K562 (cell line): ENCODE measurements around the gene POLR1A. TPM values are rescaled to one million over a fixed set of nuclear protein-coding genes. Genes with fewer than 3 reads are reported as not detected.

Experiments used
- CHD4 ChIP-seq: fragments of 200-600 bp; sonication (generic); IDR thresholded peaks from 3 replicates; pipeline ENCODE4 v1.6.1; 2012; ENCODE audit warnings: low read depth, mild to moderate bottlenecking, mixed read lengths, low read length, inconsistent platforms; ENCODE audit not compliant: insufficient read depth, insufficient replicate concordance, poor library complexity, severe bottlenecking
- ESRRA ChIP-seq: fragments of 450-650 bp; IDR thresholded peaks from 2 replicates; pipeline ENCODE4 v1.6.1; 2014; ENCODE audit warnings: low read depth, mild to moderate bottlenecking, moderate library complexity, borderline replicate concordance
- KDM1A ChIP-seq, 2 experiments: fragments of 450-650 bp; IDR thresholded peaks; 2 replicates each; pipeline ENCODE4 v1.6.1; 2016; ENCODE audit warnings: mild to moderate bottlenecking in 2 of 2
- MCM7 ChIP-seq, 2 experiments: fragments of 450-650 bp; IDR thresholded peaks; 2 replicates each; pipeline ENCODE4 v1.6.1; 2016 to 2018
- MTF1 ChIP-seq: fragments of 250-450 bp; sonication (Bioruptor Pico); IDR thresholded peaks from 2 replicates; pipeline ENCODE4 v1.9.0; 2021; ENCODE audit warnings: moderate library complexity, mild to moderate bottlenecking, inconsistent platforms, borderline replicate concordance
- NFIX ChIP-seq: fragments of 250-450 bp; sonication (Bioruptor Pico); IDR thresholded peaks from 2 replicates; pipeline ENCODE4 v1.4.0; 2020; ENCODE audit warnings: low read depth, mild to moderate bottlenecking, moderate library complexity
- STAT5A ChIP-seq: IDR thresholded peaks from 2 replicates; pipeline ENCODE4 v1.6.1; 2012; ENCODE audit warnings: low read length, inconsistent platforms, borderline replicate concordance
- TRIM28 ChIP-seq: fragments of 450-650 bp; IDR thresholded peaks from 2 replicates; pipeline ENCODE4 v1.6.1; 2017
- ZBTB8A ChIP-seq: fragments of 450-650 bp; IDR thresholded peaks from 2 replicates; pipeline ENCODE4 v1.6.1; 2018; ENCODE audit warnings: mild to moderate bottlenecking, moderate library complexity; ENCODE audit not compliant: partially characterized antibody
- ZFX ChIP-seq: sonication (generic); formaldehyde crosslinking; IDR thresholded peaks from 2 replicates; pipeline ENCODE4 v1.8.0; 2022; ENCODE audit warnings: mild to moderate bottlenecking, missing genetic modification reagents, moderate library complexity
- polyA plus RNA-seq, 8 experiments: library from polyadenylated mRNA; depleted of rRNA in 4 of 8; stranded (reverse) in 5 of 8; unstranded in 3 of 8; fragments of >200 nt; fragmentation: Nextera tagmentation in 2 of 8; fragmentation: Illumina TruSeq in 1 of 8; extraction: Ambion mirVana in 2 of 8; extraction: Trizol in 1 of 8; gene quantifications; 2 replicates each; pipeline versions ENCODE4 v1.2.1 to v1.2.3, GENCODE V29; 2011 to 2014; ENCODE audit warnings: inconsistent platforms in 1 of 8, missing spikeins in 1 of 8
- total RNA-seq, 7 experiments: library from RNA; depleted of rRNA in 6 of 7; stranded (reverse); fragments of >200 nt in 6 of 7; fragmentation: Illumina TruSeq in 2 of 7; extraction: Trizol in 2 of 7; gene quantifications; 2 replicates each; pipeline versions ENCODE4 v1.2.1 to v1.2.3, GENCODE V29; 2011 to 2021; ENCODE audit warnings: low replicate concordance in 1 of 7
- TF ChIP-seq, protein P1 (sequence below): sonication (generic); formaldehyde crosslinking; IDR thresholded peaks from 2 replicates; pipeline ENCODE4 v1.8.1; 2023; ENCODE audit warnings: mild to moderate bottlenecking, missing genetic modification reagents
- TF ChIP-seq, protein P2 (sequence below): sonication (generic); formaldehyde crosslinking; IDR thresholded peaks from 2 replicates; pipeline ENCODE4 v1.8.1; 2023; ENCODE audit warnings: mild to moderate bottlenecking, missing genetic modification reagents
- TF ChIP-seq, protein P3 (sequence below), 3 experiments: fragments of 200-800 bp in 1 of 3; fragments of 250-450 bp in 1 of 3; fragments of 450-650 bp in 1 of 3; sonication (Bioruptor Pico) in 1 of 3; sonication (Bioruptor generic) in 1 of 3; formaldehyde crosslinking in 1 of 3; IDR thresholded peaks; 2 replicates each; pipeline versions ENCODE4 v1.6.1 to v1.8.0; 2016 to 2022; ENCODE audit warnings: mild to moderate bottlenecking in 2 of 3, missing genetic modification characterization in 2 of 3, missing compliant biosample characterization in 1 of 3, moderate library complexity in 1 of 3
- TF ChIP-seq, protein P4 (sequence below): fragments of 450-650 bp; formaldehyde crosslinking; IDR thresholded peaks from 2 replicates; pipeline ENCODE4 v1.4.0; 2022; ENCODE audit warnings: missing genetic modification characterization
- TF ChIP-seq, protein P5 (sequence below): sonication (generic); formaldehyde crosslinking; IDR thresholded peaks from 2 replicates; pipeline ENCODE4 v1.8.0; 2022; ENCODE audit warnings: mild to moderate bottlenecking, missing genetic modification reagents

POLR1A gene
- total and polyA plus RNA-seq, 9 of the 15 experiments (the other 6 are each of a cell fraction or from before 2014, with no cell fraction given): 3.0 to 72.1 (median 21.8) TPM

DNA sequence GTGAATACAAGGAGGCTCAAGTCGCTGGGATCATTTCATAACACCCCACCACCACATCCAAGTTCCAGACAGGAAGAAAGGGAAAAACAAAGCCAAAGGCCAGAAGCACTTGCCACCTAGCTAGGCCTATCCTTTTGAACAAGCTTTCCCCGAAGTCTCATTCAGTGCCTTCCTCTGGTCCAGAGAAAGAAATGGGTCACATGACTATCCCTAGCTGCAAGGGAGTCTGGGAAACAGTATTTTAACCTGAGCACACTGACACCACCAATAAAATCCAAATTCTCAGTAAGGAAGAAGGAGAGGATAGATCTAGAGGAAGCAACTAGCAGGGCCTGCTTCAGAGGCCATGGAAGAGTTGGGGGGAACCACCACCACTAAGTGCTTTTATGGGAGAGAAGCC is 91.2 kb downstream of the POLR1A start (continued):
- TF ChIP-seq, protein P1, sequence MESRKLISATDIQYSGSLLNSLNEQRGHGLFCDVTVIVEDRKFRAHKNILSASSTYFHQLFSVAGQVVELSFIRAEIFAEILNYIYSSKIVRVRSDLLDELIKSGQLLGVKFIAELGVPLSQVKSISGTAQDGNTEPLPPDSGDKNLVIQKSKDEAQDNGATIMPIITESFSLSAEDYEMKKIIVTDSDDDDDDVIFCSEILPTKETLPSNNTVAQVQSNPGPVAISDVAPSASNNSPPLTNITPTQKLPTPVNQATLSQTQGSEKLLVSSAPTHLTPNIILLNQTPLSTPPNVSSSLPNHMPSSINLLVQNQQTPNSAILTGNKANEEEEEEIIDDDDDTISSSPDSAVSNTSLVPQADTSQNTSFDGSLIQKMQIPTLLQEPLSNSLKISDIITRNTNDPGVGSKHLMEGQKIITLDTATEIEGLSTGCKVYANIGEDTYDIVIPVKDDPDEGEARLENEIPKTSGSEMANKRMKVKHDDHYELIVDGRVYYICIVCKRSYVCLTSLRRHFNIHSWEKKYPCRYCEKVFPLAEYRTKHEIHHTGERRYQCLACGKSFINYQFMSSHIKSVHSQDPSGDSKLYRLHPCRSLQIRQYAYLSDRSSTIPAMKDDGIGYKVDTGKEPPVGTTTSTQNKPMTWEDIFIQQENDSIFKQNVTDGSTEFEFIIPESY: no peak
- TF ChIP-seq ZFX (CRISPR knock-in tag): no peak
- TF ChIP-seq, protein P2, sequence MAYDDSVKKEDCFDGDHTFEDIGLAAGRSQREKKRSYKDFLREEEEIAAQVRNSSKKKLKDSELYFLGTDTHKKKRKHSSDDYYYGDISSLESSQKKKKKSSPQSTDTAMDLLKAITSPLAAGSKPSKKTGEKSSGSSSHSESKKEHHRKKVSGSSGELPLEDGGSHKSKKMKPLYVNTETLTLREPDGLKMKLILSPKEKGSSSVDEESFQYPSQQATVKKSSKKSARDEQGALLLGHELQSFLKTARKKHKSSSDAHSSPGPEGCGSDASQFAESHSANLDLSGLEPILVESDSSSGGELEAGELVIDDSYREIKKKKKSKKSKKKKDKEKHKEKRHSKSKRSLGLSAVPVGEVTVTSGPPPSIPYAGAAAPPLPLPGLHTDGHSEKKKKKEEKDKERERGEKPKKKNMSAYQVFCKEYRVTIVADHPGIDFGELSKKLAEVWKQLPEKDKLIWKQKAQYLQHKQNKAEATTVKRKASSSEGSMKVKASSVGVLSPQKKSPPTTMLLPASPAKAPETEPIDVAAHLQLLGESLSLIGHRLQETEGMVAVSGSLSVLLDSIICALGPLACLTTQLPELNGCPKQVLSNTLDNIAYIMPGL (CRISPR knock-in tag): no peak
- peak; percentile 94 for TF ChIP-seq TRIM28
- no peak for TF ChIP-seq STAT5A
- TF ChIP-seq MTF1: no peak
- TF ChIP-seq KDM1A (IDR thresholded peaks at IDR 0.05): no peak
- TF ChIP-seq, protein P3, sequence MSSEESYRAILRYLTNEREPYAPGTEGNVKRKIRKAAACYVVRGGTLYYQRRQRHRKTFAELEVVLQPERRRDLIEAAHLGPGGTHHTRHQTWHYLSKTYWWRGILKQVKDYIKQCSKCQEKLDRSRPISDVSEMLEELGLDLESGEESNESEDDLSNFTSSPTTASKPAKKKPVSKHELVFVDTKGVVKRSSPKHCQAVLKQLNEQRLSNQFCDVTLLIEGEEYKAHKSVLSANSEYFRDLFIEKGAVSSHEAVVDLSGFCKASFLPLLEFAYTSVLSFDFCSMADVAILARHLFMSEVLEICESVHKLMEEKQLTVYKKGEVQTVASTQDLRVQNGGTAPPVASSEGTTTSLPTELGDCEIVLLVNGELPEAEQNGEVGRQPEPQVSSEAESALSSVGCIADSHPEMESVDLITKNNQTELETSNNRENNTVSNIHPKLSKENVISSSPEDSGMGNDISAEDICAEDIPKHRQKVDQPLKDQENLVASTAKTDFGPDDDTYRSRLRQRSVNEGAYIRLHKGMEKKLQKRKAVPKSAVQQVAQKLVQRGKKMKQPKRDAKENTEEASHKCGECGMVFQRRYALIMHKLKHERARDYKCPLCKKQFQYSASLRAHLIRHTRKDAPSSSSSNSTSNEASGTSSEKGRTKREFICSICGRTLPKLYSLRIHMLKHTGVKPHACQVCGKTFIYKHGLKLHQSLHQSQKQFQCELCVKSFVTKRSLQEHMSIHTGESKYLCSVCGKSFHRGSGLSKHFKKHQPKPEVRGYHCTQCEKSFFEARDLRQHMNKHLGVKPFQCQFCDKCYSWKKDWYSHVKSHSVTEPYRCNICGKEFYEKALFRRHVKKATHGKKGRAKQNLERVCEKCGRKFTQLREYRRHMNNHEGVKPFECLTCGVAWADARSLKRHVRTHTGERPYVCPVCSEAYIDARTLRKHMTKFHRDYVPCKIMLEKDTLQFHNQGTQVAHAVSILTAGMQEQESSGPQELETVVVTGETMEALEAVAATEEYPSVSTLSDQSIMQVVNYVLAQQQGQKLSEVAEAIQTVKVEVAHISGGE (CRISPR knock-in tag; IDR thresholded peaks at IDR 0.05): no peak
- no peak for TF ChIP-seq MCM7 (IDR thresholded peaks at IDR 0.05)
- no peak for TF ChIP-seq CHD4
- TF ChIP-seq, protein P4, sequence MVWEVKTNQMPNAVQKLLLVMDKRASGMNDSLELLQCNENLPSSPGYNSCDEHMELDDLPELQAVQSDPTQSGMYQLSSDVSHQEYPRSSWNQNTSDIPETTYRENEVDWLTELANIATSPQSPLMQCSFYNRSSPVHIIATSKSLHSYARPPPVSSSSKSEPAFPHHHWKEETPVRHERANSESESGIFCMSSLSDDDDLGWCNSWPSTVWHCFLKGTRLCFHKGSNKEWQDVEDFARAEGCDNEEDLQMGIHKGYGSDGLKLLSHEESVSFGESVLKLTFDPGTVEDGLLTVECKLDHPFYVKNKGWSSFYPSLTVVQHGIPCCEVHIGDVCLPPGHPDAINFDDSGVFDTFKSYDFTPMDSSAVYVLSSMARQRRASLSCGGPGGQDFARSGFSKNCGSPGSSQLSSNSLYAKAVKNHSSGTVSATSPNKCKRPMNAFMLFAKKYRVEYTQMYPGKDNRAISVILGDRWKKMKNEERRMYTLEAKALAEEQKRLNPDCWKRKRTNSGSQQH (CRISPR knock-in tag): no peak
- no peak for TF ChIP-seq NFIX
- TF ChIP-seq, protein P5, sequence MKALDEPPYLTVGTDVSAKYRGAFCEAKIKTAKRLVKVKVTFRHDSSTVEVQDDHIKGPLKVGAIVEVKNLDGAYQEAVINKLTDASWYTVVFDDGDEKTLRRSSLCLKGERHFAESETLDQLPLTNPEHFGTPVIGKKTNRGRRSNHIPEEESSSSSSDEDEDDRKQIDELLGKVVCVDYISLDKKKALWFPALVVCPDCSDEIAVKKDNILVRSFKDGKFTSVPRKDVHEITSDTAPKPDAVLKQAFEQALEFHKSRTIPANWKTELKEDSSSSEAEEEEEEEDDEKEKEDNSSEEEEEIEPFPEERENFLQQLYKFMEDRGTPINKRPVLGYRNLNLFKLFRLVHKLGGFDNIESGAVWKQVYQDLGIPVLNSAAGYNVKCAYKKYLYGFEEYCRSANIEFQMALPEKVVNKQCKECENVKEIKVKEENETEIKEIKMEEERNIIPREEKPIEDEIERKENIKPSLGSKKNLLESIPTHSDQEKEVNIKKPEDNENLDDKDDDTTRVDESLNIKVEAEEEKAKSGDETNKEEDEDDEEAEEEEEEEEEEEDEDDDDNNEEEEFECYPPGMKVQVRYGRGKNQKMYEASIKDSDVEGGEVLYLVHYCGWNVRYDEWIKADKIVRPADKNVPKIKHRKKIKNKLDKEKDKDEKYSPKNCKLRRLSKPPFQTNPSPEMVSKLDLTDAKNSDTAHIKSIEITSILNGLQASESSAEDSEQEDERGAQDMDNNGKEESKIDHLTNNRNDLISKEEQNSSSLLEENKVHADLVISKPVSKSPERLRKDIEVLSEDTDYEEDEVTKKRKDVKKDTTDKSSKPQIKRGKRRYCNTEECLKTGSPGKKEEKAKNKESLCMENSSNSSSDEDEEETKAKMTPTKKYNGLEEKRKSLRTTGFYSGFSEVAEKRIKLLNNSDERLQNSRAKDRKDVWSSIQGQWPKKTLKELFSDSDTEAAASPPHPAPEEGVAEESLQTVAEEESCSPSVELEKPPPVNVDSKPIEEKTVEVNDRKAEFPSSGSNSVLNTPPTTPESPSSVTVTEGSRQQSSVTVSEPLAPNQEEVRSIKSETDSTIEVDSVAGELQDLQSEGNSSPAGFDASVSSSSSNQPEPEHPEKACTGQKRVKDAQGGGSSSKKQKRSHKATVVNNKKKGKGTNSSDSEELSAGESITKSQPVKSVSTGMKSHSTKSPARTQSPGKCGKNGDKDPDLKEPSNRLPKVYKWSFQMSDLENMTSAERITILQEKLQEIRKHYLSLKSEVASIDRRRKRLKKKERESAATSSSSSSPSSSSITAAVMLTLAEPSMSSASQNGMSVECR (CRISPR knock-in tag): no peak
- TF ChIP-seq ZBTB8A: no peak
- no peak for TF ChIP-seq ESRRA
